SK-N-SH treated with all-trans-retinoic acid at 6 μM for 48 hours (cell line): Measurements from ENCODE around the gene C3orf85.

Experiments
- ARNTL ChIP-seq: fragments of 450-650 bp; formaldehyde crosslinking; IDR thresholded peaks from 2 replicates; pipeline ENCODE4 v1.5.0; 2020; ENCODE audit warnings: low read depth, mild to moderate bottlenecking, moderate library complexity, borderline replicate concordance
- CSDC2 ChIP-seq: fragments of 250-450 bp; sonication (Bioruptor Pico); IDR thresholded peaks from 2 replicates; pipeline ENCODE4 v1.5.0; 2020; ENCODE audit warnings: mild to moderate bottlenecking, moderate library complexity
- ESRRG ChIP-seq: fragments of 250-450 bp; sonication (Bioruptor Pico); IDR thresholded peaks from 2 replicates; pipeline ENCODE4 v1.6.1; 2021; ENCODE audit warnings: mild to moderate bottlenecking
- RARB ChIP-seq: fragments of 250-450 bp; sonication (Bioruptor Pico); IDR thresholded peaks from 2 replicates; pipeline ENCODE4 v1.8.0; 2021; ENCODE audit warnings: mild to moderate bottlenecking, moderate library complexity
- TOX ChIP-seq: fragments of 250-450 bp; sonication (Bioruptor Pico); IDR thresholded peaks from 2 replicates; pipeline ENCODE4 v1.8.0; 2021; ENCODE audit warnings: mild to moderate bottlenecking, moderate library complexity, borderline replicate concordance
- ZC3H10 ChIP-seq: fragments of 250-450 bp; sonication (Bioruptor Pico); IDR thresholded peaks from 2 replicates; pipeline ENCODE4 v1.5.1; 2021; ENCODE audit warnings: mild to moderate bottlenecking, moderate library complexity
- ZNF565 ChIP-seq: fragments of 450-650 bp; formaldehyde crosslinking; conservative IDR thresholded peaks from 2 replicates; pipeline ENCODE4 v1.5.0; 2020; ENCODE audit warnings: low read depth, mild to moderate bottlenecking, moderate library complexity
- ZNF8 ChIP-seq: fragments of 450-650 bp; formaldehyde crosslinking; IDR thresholded peaks from 2 replicates; pipeline ENCODE4 v1.5.0; 2020; ENCODE audit warnings: mild to moderate bottlenecking, moderate library complexity
- TF ChIP-seq, protein P1 (sequence below): fragments of 250-450 bp; sonication (Bioruptor Pico); IDR thresholded peaks from 2 replicates; pipeline ENCODE4 v1.5.1; 2021; ENCODE audit warnings: mild to moderate bottlenecking, moderate library complexity
- TF ChIP-seq, protein P2 (sequence below): fragments of 250-450 bp; sonication (Bioruptor Pico); IDR thresholded peaks from 2 replicates; pipeline ENCODE4 v1.8.0; 2021; ENCODE audit warnings: low read depth, mild to moderate bottlenecking, moderate library complexity, borderline replicate concordance
- TF ChIP-seq, protein P3 (sequence below): fragments of 250-450 bp; sonication (Bioruptor Pico); IDR thresholded peaks from 2 replicates; pipeline ENCODE4 v1.5.1; 2020; ENCODE audit warnings: low read depth, mild to moderate bottlenecking, moderate library complexity

DNA sequence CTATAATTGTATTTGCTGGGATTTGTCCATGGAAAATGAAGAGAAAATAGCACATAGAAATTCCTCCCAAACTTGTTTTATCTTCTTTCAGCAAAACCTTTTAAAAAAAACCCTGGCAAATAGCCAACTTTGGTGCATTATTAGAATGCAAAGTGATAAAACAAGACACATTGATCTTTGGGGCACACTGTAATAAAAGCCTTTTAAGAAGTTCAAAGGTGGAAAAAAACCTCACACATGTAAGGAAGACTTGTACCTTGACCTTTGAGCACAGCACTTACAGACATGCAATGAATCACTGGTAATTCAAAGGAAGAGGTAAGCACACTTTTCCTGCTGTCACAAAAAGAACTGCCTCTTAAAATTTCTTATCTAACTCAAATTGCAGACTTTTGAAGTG, 10.6 kb upstream of the C3orf85 start:
- TF ChIP-seq ZNF8 (no peak), ARNTL (no peak), CSDC2 (CRISPR knock-in tag) (no peak), ZNF565 (no peak), RARB (CRISPR knock-in tag) (no peak), TOX (no peak), ESRRG (no peak), ZC3H10 (CRISPR knock-in tag) (no peak)
- TF ChIP-seq, protein P1, sequence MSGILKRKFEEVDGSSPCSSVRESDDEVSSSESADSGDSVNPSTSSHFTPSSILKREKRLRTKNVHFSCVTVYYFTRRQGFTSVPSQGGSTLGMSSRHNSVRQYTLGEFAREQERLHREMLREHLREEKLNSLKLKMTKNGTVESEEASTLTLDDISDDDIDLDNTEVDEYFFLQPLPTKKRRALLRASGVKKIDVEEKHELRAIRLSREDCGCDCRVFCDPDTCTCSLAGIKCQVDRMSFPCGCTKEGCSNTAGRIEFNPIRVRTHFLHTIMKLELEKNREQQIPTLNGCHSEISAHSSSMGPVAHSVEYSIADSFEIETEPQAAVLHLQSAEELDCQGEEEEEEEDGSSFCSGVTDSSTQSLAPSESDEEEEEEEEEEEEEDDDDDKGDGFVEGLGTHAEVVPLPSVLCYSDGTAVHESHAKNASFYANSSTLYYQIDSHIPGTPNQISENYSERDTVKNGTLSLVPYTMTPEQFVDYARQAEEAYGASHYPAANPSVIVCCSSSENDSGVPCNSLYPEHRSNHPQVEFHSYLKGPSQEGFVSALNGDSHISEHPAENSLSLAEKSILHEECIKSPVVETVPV (CRISPR knock-in tag), result no peak
- TF ChIP-seq, protein P2, sequence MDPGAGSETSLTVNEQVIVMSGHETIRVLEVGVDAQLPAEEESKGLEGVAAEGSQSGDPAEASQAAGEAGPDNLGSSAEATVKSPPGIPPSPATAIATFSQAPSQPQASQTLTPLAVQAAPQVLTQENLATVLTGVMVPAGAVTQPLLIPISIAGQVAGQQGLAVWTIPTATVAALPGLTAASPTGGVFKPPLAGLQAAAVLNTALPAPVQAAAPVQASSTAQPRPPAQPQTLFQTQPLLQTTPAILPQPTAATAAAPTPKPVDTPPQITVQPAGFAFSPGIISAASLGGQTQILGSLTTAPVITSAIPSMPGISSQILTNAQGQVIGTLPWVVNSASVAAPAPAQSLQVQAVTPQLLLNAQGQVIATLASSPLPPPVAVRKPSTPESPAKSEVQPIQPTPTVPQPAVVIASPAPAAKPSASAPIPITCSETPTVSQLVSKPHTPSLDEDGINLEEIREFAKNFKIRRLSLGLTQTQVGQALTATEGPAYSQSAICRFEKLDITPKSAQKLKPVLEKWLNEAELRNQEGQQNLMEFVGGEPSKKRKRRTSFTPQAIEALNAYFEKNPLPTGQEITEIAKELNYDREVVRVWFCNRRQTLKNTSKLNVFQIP (CRISPR knock-in tag), result no peak
- TF ChIP-seq, protein P3, sequence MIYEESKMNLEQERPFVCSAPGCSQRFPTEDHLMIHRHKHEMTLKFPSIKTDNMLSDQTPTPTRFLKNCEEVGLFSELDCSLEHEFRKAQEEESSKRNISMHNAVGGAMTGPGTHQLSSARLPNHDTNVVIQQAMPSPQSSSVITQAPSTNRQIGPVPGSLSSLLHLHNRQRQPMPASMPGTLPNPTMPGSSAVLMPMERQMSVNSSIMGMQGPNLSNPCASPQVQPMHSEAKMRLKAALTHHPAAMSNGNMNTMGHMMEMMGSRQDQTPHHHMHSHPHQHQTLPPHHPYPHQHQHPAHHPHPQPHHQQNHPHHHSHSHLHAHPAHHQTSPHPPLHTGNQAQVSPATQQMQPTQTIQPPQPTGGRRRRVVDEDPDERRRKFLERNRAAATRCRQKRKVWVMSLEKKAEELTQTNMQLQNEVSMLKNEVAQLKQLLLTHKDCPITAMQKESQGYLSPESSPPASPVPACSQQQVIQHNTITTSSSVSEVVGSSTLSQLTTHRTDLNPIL (CRISPR knock-in tag), result no peak
